NT2/D1 (cell line): ENCODE data around the gene DEDD.

Source experiments
- YY1 ChIP-seq: IDR thresholded peaks from 2 replicates; pipeline ENCODE4 v1.6.1; 2011; ENCODE audit not compliant: insufficient read length, insufficient read depth
- ZNF274 ChIP-seq: IDR thresholded peaks from 2 replicates; pipeline ENCODE4 v1.6.1; 2011; ENCODE audit warnings: mild to moderate bottlenecking, low read depth, low read length

- TF ChIP-seq ZNF274 (no peak), YY1 (no peak)
Measured at GRCh38 chr1:161094481-161094880, 38.0 kb downstream of the DEDD start.
